Measurements from ENCODE around the gene ALPK1.
"Not testable (repeated sequence)": the region's sequence is repeated elsewhere in the genome, so short reads cannot be mapped to it uniquely, and the experiment has no call there.

The ALPK1 gene

DNA sequence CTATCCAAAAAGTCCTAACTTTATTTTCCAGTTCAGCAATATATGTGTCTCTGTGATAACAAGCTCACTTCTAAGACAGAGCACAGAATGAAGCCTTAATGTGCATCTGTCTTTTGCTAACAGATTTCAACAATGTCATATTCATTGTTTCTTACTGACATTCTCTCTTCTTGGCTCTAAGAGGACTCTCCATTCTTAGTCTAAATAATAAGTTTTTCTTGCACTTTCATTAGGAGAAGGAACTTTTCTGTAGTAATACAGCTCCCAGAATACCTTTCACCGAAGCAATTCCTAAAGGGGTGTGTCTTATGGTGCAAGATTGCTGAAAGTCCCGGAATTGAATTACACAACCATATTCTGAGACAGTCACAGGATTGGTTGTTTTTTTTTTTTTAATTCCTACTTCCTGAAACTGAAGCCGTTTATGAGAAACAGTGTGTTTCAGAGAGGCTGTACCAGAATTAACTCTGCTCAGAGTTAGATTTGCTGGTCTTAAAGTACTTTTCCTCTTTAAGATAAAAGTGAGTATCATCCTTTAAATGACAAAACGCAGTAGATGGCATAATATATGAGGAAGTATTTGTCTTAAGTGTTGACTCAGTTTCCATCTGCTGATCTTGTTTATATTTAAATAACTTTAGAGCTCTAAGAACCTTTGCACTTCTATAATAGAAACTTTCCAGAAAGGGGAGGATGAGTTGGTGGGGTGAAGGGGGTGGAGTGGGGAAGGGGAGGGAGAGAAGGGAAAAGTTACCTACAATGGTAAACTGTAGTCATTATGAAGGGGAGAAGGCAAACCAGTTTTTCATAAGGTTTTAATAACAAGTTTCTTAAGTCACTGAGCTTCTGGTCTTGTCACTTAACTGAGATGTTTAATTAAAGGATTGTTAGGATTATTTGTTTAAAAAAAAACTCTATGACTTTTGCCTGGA lies at the start of gene ALPK1:
Gene ALPK1 (plus strand): TSS at position 421 of the 932 bp plus-strand sequence.
- DNase-seq: peak; percentile 45

- DNase-seq: no peak
Measured at GRCh38 chr4:112251019-112251643, 46.0 kb upstream of the ALPK1 start.

GRCh38 chr4:112252234-112252633 lies 44.9 kb upstream of the ALPK1 start:
- DNase-seq: no peak

DNA sequence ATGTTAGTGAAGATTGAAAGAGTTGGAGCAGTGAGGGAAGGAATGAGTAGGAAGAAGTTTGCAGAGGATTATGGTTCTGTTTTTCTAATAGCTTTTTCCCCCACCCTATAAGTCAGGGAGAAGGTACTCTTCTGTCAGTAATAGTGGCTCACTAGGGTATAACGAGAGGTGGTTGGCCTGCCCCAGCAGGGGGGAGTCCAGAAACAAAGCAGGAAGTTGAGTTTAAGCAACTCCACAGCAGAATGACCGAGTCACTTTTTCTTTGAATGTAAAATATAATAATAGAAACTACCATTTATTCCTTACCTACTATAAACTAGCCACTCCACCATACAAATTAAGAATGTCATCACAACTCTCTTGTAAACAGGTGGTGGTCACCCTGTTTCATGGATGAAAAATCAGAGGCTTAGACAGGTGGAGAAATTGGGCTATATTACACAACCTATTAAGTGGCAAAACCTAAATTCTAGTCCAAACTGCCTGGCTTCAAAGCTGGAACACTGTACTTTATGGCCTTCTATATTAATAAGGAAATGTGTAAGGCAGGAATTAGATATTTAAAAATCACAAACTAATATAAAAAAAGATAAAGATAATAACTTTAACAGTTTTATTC lies 43.7 kb upstream of the ALPK1 start:
- DNase-seq: no peak

GRCh38 chr4:112257098-112257497 lies 40.1 kb upstream of the ALPK1 start:
- no peak for DNase-seq

- no peak for DNase-seq
Measured at GRCh38 chr4:112266823-112267222, 30.3 kb upstream of the ALPK1 start.

DNA sequence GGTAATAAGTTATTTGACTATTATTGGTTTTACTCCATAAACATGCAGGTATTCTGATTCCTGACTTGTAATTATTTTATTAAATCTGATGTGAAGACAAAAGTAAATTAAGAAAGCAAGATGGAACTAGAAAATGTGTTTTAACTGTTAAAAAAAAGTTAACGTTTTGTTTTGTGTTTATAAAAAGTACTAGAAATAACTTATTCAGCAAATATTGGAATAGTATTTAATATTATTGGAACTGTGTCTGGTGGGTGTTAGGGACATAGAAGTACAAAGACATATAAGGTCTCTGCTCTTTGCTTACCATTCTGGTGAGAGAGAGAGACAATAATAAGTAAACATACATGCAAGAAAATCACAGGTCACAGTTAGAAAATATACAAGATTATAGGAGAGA lies 27.1 kb upstream of the ALPK1 start:
- DNase-seq: no peak

DNA sequence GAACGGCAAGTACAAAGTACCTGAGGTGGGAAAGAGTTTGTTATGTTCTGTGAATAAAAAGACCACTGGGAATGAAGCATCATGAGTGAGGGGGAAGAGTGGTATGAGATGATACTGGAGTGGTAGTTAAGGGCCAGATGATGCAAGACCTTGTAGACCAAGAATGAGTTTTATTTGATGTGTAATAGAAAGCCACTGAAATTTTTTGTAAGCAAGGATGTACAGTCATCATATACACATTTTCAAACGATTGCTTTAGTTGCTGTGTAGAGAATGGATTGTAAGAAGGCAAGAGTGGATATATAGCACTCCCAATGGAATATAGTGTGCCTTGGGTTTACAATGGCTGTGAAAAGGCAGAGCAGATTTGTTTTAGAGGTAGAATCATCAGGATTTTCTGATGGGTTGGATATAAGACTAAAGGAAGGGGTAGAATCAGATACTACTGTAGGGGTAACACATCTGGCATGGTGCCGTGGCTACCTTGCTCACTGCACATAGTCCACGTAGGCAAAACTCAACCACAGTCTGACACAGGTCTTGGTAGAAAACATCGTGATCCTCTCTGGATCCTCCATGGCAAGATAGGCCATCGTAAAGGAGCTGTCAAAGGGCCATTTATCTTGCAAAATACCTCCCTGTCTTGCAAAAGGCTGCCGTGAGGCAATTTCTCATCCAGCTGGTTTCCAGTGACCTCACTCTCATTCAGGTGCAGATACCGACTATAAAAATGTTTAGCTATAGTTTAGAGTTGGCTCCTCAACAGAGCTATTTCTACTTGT lies 26.3 kb upstream of the ALPK1 start:
- no peak for DNase-seq

DNA sequence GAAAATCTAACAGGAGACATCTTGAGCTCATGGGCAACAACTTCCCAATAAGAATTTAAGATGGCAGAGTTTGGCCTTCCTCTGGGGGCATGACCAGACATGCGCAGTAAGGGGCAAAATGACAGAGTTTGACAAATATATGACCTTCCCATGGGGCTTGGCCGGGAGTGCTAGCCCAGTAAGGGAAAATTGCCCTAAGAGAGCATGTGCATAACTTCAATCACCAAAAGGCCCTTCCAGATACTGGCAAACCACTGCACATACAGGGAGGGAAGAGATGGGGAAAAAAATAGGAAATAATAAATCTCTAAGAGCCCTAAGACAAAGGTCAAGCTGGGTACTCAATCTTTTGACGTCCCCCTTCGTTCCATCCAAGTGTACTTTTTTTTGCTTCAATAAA lies 24.9 kb upstream of the ALPK1 start:
- DNase-seq: no peak

DNA sequence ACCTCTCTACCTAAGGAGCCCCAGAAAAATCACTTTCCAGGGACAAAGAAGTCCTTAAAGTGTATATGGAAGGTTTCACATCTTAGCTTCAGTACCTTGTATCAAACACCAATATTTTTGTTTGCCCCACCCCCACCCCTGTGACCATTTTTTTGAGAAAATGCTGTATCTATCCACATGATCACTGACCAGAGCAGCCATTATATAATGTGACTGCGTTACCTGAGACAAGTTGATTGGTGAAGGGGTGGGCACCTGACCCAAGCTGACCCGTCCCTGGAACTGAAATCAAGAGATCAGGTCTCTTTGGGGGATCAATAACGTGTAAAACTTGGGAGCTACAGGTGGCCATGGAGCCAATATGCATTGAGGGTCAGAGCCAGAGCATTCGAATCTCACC lies 22.2 kb upstream of the ALPK1 start:
- no peak for DNase-seq

- DNase-seq: no peak
Measured at GRCh38 chr4:112276113-112276512, 21.1 kb upstream of the ALPK1 start.

DNA sequence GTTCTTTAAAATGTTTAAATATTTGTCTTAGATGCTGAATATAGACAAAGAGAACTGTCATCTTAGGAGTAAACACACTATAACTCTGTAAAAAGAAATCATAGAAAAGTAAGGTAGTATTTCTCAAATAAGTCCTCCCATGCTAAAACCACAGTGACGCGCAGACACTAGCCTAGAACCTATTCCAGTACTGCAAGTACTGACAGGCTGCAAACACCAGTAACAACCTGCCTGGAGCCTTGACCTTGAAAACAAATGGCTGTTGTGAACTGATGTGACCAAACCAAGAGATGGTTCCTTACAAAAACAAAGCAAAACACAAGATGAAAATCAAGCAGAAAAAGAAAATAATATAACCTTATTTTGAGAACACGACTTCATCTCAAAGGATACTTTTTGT lies 19.9 kb upstream of the ALPK1 start:
- DNase-seq: no peak

DNA sequence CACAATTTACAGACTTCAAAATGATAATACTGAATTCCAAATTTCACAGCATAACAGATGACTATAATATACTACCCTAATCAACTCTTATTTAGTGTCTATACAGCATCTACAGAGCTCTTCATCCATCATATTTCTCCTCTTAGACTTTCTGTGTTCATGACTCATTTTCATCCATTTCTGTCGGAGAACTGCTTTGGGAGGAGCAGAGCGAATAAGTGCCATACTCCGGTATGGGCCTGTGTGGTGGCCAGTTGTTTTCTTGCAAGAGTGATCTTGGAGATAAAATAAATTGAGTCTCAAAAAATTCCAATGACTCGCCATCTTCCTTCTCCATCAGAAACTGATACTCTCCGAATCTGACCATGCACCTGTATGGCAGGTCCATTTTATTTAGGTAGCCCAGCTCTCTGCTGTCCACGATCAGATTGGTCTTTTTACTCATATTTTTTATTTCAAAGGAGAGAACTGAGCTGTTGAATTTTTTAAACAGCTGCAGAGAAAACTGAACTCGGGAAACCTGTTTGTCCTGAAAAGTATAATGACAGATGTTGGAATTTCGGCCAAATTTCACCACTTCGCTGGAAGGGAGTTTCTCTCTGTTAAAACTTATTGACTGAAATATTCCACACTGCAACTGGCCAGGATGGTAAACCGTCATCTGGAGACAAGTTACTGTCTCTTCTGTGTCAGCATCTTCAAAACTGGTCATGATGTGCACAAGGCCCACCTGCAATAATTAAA lies 19.3 kb upstream of the ALPK1 start:
- no peak for DNase-seq

DNA sequence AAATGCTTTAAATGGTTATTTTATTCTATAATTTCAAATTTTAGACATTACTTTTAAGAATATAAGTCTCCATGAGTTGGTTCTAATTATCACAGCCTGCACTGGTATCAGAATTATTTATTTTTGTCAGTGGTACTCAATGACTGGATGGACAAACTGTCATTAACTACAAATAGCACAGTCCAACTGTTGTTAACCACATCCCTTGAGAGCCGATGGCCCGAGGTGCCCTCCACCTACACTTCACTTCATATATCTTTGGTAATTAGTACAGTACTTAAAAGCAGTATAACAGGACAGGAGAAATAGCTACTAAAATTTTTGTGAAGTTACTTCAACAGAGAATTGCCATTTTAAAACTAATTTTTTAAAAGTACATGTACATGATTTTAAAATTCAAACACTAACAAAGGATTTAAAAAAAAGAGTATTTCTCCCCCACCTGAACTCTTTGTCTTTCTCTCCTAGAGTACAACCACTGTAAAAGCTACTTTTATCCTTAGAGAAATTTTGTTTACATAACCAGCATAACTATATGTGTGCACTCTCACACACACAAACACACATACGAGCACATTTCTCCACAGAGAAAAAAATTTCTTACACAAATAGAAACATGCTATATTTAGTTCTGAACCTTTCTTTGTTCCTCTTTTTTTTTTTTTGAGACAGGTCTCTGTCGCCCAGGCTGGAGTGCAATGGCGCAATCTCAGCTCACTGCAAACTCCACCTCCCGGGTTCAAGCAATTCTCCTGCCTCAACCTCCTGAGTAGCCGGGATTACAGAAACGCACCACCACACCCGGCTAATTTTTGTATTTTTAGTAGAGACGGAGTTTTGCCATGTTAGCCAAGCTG lies 17.9 kb upstream of the ALPK1 start:
- no peak for DNase-seq

DNA sequence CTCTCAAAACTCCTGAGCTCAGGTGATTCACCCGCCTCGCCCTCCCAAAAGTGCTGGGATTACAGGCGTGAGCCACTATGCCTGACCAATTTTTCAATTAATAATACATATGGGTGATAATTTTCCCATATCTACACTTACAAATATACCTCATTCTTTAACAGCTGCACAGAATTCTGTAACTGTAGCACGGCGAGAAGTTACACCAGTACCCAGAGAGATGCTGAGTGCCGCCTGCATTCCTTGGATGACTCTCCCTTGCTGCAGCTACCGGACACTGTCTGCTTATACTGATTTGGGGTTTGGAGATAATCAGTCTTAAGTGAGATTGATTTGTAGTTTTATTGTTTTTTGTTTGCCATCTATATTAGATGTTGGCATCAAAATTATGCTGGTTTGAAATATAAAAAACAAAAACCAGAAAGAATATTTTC lies 17.3 kb upstream of the ALPK1 start:
- no peak for DNase-seq

DNA sequence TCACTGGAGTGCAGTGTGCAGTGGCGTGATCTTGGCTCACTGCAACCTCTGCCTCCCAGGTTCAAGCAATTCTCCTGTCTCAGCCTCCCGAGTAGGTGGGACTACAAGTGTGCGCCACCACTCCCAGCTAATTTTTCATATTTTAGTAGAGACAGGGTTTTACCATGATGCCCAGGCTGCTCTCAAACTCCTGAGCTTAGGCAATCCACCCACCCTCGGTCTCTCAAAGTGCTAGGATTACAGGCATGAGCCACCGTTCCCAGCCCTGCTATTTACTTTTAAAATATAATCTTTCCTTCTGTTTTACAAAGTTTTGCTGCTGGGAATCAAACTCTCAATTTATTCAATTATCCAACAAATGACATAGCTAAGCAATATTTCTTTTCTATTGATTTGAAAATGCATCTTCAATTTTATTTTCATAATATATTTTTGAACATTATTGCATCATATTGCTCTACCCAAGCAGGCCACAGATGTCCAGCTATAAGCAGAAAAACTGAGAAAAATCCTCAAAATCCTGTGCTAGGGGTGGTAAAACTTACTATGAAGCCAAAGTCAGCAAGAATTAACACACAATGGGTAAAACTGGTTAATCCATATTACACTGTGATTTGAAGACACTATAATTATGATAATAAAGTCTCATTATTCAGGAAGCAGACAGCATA lies 16.6 kb upstream of the ALPK1 start:
- DNase-seq: no peak

DNA sequence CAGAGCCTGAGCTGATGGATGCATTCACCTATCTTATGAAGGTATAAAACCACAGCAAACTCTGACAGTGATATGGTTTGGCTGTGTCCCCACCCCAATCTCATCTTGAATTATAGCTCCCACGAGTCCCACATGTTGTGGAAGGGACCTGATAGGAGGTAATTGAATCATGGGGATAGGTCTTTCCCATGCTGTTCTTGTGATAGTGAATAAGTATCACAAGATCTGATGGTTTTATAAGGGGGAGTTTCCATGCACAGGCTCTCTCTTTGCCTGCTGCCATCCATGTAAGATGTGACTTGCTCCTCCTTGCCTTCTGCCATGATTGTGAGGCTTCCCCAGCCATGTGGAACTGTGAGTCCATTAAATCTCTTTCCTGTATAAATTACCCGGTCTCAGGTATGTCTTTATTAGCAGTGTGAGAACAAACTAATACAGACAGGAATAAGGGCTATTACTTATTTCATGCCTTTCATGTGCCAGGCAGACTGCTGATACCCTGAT lies 15.2 kb upstream of the ALPK1 start:
- not testable (repeated sequence) for DNase-seq

DNA sequence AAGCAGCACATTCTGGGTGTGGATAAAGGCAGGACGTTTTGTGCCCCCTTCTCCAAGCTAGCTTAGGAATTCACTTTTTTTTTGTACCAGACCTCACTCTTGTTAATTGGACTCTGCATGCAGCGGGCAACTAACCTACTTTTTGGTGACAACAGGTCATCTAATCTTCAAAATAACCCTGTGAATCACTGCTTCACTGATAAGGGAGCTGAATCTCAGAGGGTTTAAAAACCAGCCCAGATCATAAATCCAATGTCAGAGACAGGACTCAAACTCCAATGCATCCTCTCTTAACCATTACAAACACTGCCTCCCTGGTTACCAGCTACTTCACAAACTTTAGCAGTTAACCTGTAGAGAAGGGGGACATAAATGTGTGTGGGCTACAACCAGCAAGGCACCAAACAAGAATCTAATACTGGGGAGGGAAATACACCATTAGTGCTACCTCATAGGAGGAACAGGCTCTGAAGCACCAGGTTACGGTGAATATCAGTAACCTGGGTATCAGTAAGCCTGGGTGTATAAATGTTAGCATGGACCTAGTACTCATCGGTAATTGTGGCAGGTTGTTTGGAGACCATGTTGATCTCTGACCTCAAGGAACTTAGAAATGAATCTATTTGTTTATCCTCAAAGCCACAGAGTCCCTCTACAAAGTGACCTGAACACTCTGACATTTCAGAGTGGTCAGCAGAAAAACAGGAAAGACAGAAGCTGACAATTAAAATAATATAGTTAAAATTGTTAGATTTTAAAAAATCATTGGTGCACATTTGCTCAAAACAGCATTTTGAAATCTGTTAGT lies 14.1 kb upstream of the ALPK1 start:
- DNase-seq: no peak

- DNase-seq: no peak
Measured at GRCh38 chr4:112284166-112284565, 13.0 kb upstream of the ALPK1 start.
